GM20431 (cell line): ENCODE results near the gene PRODH2.

ENCODE experiments used
- in situ Hi-C: fragments of 300-500 bp; cut with MseI, MboI; formaldehyde crosslinking; loops from one replicate; pipeline ENCODE4 v1.15.0; 2020; ENCODE audit warnings: low sequenced_read_pairs; ENCODE audit not compliant: unreplicated experiment

PRODH2 gene, protein sequence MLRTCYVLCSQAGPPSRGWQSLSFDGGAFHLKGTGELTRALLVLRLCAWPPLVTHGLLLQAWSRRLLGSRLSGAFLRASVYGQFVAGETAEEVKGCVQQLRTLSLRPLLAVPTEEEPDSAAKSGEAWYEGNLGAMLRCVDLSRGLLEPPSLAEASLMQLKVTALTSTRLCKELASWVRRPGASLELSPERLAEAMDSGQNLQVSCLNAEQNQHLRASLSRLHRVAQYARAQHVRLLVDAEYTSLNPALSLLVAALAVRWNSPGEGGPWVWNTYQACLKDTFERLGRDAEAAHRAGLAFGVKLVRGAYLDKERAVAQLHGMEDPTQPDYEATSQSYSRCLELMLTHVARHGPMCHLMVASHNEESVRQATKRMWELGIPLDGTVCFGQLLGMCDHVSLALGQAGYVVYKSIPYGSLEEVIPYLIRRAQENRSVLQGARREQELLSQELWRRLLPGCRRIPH

DNA sequence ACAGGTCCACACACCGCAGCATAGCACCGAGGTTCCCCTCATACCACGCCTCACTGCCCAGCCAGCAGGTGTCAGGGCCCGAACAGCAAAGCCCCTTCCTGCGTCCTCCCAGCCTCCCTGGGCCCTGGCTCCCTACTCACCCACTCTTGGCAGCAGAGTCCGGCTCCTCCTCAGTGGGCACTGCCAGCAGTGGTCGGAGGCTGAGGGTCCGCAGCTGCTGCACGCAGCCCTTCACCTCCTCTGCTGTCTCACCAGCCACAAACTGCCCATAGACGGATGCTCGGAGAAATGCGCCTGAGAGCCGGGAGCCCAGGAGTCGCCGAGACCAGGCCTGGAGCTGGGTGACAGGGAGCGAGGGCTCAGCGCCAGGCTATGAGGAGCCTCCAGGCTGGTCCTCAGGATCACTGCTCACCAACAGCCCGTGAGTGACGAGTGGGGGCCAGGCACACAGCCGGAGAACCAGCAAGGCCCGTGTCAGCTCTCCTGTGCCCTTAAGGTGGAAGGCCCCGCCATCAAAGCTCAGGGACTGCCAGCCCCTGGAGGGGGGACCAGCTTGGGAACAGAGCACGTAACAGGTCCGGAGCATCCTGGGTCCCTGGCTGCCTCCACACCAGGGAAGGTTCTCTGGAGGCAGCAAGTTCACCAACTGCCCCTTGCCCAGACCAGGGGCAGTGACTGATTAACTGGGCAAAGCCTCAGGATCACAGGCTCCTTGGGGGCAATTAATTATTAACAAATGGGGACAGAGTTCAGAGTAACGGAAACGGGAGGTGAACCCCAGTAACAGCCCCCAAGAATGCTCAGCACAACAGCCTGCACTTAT is at the start of gene PRODH2:
TSS of gene PRODH2 (minus strand) at position 626 of the 823 bp plus-strand sequence. CDS start at position 586, 40 bp downstream.
- in situ Hi-C loops = no loop called here

DNA sequence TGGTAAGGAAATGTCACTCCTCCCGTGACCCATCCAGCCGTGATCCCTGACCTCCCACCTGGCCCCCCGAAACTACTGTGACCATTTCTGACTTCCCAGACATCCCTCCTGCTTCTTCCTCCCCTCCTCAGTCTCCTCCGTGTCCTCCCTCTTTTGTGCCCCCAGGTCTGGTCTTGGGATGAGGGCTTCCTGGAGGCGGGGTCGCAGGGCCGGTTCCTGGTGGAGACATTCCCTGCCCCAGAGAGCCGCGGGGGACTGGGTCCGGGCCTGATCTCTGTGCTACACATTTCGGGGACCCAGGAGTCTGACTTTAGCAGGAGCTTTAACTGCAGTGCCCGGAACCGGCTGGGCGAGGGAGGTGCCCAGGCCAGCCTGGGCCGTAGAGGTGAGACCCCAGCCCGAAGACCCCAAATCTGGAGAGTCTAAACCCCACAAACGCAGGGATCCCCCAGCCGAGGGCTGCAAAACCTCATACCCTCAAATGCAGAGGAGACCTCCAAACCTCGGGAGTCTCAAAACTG is 49.1 kb upstream of the PRODH2 start:
- in situ Hi-C loops = no loop called here

DNA sequence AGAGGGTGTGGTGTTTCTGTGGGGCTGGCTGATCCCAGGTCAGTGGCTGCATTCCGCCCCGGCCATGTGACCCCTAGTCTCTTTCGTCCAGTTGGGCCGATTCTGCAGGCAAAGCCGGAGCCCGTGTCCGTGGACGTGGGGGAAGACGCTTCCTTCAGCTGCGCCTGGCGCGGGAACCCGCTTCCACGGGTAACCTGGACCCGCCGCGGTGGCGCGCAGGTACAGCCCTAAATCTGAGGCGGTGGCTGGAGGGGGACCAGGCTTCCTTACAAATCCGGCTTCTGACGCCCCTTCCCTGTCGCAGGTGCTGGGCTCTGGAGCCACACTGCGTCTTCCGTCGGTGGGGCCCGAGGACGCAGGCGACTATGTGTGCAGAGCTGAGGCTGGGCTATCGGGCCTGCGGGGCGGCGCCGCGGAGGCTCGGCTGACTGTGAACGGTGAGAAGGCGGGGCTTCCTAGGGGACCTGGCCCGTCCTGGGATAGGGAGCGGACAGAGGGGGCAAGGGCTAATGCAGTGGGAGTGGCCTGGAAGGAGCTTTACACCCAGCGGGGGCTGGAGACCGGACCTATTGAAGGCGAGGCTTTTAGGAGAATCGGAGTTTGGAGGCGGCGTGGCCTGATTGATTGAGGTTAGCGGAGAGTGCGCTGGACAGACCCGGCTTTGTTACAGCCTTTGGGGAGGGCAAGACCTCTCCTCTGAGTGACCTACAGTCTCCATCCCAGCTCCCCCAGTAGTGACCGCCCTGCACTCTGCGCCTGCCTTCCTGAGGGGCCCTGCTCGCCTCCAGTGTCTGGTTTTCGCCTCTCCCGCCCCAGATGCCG is 48.4 kb upstream of the PRODH2 start:
- in situ Hi-C loops = no loop called here

DNA sequence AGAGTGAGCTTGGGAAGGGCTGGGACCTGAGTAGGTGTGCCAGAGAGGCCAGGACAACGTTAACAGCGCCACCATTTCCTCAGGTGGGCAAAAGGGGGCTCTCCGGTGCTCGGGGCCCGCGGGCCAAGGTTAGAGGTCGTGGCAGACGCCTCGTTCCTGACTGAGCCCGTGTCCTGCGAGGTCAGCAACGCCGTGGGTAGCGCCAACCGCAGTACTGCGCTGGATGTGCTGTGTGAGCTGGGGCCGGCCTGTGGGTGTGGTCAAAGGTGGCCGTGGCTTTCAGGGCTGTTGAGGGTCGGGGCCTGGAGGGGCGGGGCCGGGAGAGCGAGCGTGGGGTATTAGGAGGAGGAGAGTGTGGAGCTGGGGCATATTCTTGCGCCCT is 47.8 kb upstream of the PRODH2 start:
- in situ Hi-C loops = no loop called here

GRCh38 chr19:35859414-35859813 is 46.8 kb upstream of the PRODH2 start:
- in situ Hi-C loops = no loop called here

DNA sequence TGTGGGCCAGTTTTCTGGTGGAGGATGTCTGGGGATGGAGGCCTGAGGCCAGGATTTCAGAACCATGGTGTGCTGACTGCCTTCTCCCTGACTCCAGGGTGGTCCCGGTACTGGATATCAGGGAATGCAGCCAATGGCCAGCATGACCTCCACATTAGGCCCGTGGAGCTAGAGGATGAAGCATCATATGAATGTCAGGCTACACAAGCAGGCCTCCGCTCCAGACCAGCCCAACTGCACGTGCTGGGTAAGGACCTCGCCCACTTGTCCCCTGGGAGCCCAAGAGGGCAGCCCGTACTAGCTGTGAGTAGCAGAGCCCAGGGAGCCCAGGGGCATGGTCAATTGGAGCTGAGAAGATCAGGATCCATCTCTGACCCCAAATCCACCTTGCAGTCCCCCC is 45.7 kb upstream of the PRODH2 start:
- in situ Hi-C loops = no loop called here

GRCh38 chr19:35856546-35857149 is 44.0 kb upstream of the PRODH2 start, which contains the start of gene KIRREL2:
Gene KIRREL2, plus strand, starts transcription at chr19:35856911. Its CDS starts 209 bp downstream, at chr19:35857120.
- in situ Hi-C loops = no loop called here

DNA sequence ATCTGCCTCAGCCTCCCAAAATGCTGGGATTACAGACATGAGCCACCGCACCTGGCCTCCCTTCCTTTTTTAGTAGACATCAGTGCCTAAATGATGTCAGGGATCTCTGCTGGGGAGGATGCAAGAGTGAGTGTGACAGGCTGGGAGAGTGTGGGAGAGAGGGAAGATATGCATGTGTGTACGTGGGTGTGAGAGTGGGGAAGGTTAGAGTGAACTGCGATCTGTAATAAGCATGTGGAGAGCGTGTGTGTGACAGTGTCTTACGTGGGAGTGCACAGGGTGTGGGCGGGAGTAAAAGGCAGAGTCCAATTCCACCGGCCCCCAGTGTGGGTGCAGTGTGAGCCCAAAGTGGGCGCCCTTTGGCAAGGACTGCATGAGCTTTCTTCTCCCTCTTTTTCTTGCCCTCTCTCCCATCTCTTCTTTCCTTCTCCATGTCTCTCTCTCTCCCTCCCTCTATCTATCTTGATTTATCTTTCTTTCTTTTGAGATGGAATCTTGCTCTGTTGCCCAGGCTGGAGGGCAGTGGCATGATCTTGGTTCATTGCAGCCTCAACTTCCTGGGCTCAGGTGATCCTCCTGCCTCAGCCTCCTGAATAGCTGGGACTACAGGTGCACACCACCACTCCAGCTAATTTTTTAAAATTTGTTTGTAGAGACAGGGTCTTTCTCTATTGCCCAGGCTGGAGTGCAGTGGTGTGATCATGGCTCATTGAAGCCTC is 40.6 kb upstream of the PRODH2 start:
- in situ Hi-C loops = no loop called here

DNA sequence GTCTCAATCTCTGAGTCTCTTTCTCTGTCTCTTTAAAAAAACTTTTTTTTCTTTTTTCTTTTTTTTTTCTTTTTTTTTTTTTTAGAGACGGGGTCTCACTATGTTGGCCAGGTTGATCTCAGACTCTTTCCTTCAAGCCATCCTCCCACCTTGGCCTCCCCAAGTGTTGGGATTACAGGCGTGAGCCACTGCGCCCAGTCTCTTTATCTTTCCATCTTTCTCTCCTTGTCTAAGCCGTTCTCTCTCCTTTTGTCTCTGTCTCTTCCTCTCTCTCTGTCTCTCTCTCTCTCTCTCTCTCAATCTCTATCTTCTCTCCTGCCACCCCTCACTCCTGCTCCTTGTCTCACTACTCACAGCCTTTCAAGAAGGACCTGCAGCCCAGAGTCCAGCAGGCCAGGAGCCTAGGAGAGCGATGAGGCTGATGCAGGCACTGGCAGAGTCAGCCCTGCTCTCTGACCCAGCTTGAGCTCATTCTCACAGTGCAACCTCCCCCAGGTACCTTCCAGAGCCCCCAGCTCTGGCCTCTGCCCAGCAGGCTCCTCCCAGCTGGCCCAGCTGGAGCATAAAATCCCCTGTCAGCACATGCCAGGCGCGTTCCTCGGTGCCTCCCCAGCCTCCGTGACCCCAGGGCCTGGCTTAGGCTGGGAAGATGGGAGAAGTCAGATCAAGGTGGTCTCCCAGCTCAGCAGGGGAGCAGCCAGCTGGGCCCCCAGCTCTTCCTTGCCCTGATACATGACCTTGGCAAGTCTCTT is 39.6 kb upstream of the PRODH2 start, which contains the start of gene NPHS1:
TSS of gene NPHS1 (minus strand) at position 476 of the 752 bp plus-strand sequence. CDS start 667 bp downstream, outside the sequence.
- in situ Hi-C loops = no loop called here

- in situ Hi-C loops = no loop called here
These were observed 38.8 kb upstream of the PRODH2 start for GRCh38 chr19:35851213-35852028.

GRCh38 chr19:35848919-35849505 is 36.4 kb upstream of the PRODH2 start:
- in situ Hi-C loops = no loop called here

DNA sequence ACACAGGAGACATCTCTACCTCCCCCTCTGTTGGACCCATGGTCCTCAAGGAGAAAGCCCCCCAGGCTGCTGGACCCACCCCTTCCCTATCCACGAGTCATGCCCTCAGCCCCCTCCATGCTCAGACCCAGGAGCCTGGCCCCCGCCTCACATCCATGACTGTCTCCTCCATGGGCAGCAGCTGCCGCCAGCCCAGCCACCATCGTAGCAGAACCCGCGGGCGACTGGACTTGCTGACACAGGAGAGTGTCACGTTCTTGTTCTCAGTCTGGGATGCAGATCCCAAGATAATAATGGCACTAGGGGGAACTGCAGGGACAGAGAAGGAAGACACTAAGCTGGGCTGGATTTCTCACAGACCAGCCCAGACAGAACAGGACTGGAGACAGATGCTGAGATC is 35.8 kb upstream of the PRODH2 start:
- in situ Hi-C loops = no loop called here

- in situ Hi-C loops = no loop called here
These were observed 35.3 kb upstream of the PRODH2 start for GRCh38 chr19:35847911-35848310.

- in situ Hi-C loops = no loop called here
These were observed 33.5 kb upstream of the PRODH2 start for GRCh38 chr19:35846038-35846668.

GRCh38 chr19:35845215-35846037 is 32.8 kb upstream of the PRODH2 start:
- in situ Hi-C loops = no loop called here
